ENCODE results near the gene ABCB4. TPM values are rescaled to one million over a fixed set of nuclear protein-coding genes. Genes with fewer than 3 reads are reported as not detected.

Gene ABCB4
- total RNA-seq, result under 0.01 and 0.32 TPM in 2 replicates

GRCh38 chr7:87475359-87476178 lies at the start of gene ABCB4:
TSS of gene ABCB4 (minus strand) at chr7:87475680. CDS start at chr7:87475465, 215 bp downstream.
- no peak for DNase-seq (ENCODE audit: low read depth)
- peak within 1 kb of the TSS; percentile 9 for H3K4me3 ChIP-seq (ENCODE audit: low read depth, low read length)
- TF ChIP-seq, protein P1, sequence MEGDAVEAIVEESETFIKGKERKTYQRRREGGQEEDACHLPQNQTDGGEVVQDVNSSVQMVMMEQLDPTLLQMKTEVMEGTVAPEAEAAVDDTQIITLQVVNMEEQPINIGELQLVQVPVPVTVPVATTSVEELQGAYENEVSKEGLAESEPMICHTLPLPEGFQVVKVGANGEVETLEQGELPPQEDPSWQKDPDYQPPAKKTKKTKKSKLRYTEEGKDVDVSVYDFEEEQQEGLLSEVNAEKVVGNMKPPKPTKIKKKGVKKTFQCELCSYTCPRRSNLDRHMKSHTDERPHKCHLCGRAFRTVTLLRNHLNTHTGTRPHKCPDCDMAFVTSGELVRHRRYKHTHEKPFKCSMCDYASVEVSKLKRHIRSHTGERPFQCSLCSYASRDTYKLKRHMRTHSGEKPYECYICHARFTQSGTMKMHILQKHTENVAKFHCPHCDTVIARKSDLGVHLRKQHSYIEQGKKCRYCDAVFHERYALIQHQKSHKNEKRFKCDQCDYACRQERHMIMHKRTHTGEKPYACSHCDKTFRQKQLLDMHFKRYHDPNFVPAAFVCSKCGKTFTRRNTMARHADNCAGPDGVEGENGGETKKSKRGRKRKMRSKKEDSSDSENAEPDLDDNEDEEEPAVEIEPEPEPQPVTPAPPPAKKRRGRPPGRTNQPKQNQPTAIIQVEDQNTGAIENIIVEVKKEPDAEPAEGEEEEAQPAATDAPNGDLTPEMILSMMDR (IDR thresholded peaks at IDR 0.05; ENCODE audit: insufficient read depth, low read depth, low read length), result no peak

DNA sequence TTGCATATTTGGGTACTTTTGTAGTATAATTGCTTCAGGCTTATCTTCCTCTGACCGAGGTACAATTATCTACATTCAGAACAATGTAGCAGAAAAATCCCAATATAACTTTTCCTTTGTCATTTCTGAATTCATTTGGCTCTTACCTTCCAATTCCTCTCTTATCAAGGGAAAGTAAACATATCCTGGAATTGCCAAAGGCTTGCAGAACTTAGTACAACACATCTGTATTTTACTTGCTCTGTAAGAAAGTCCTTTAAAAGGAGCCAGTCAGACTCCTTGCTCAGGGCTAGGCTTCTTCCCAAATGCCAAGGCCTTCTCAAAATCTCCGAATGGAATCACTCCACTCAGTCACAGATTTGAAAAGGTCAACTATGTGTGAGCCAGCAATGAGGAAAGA lies 43.3 kb upstream of the ABCB4 start:
- no peak for DNase-seq (ENCODE audit: low read depth)
- TF ChIP-seq, protein P1 (IDR thresholded peaks at IDR 0.05; ENCODE audit: insufficient read depth, low read depth, low read length), result no peak

DNA sequence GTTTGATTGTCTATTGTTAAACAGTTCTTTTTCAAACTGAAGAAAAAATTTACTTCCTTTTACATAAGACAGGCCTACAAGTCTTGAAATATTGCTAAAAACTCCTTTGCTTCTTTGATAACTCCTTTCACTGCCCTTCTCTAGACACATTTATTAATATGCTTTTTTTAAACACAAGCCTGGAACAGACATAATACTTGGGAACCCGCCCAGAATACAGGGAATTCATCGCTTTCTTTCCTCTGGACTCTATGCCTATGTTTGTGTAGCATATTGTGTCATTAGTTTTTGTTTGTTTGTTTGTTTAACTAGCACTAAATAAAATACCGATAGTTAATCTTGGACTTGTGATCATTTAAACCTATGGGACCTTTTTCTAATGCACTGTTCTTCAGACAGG lies 42.4 kb upstream of the ABCB4 start:
- H3K4me3 ChIP-seq (ENCODE audit: low read depth, low read length), result no peak overlapping the region
- TF ChIP-seq, protein P1 (IDR thresholded peaks at IDR 0.05; ENCODE audit: insufficient read depth, low read depth, low read length), result no peak
- DNase-seq (ENCODE audit: low read depth), result no peak

More for the DNA sequence above, 43.3 kb upstream of the ABCB4 start:
- no peak overlapping the region for H3K4me3 ChIP-seq (ENCODE audit: low read depth, low read length)

DNA sequence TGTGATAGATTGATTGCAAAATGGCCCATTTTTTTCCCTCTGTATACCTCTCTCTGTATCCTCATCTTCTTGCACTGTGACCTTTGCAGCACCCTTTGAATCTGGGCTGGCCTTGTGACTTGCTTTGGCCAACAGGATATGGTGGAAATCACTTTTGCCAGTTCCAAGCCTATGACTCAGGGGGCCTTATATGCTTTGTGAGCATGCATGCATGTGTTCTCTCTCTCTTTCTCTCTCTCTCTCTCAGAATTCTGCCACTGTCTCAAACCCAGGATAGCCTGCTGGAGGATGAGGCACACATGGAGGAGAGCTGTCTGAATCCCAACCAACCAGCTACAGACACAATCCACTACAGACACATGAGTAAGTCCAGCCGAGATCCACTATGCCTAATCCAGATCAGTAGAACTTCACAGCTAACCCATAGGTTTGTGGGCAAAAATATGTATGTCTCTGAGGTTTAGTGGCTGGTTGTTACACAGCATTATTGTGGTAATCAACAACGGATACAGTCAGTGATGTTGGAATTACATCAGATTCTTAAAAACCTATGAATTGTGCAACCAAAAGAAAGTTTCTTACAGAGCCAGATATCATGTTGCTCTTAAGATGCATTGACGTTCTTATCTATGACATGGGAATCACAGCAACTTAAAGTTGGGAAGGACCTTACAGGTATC lies 41.8 kb upstream of the ABCB4 start:
- no peak for DNase-seq (ENCODE audit: low read depth)
- H3K4me3 ChIP-seq (ENCODE audit: low read depth, low read length), result no peak overlapping the region

GRCh38 chr7:87513735-87514335 lies 38.4 kb upstream of the ABCB4 start:
- no peak for DNase-seq (ENCODE audit: low read depth)
- TF ChIP-seq, protein P1 (IDR thresholded peaks at IDR 0.05; ENCODE audit: insufficient read depth, low read depth, low read length), result no peak
- H3K4me3 ChIP-seq (ENCODE audit: low read depth, low read length), result no peak overlapping the region

More for the DNA sequence above, 41.8 kb upstream of the ABCB4 start:
- TF ChIP-seq, protein P1 (IDR thresholded peaks at IDR 0.05; ENCODE audit: insufficient read depth, low read depth, low read length), result no peak

DNA sequence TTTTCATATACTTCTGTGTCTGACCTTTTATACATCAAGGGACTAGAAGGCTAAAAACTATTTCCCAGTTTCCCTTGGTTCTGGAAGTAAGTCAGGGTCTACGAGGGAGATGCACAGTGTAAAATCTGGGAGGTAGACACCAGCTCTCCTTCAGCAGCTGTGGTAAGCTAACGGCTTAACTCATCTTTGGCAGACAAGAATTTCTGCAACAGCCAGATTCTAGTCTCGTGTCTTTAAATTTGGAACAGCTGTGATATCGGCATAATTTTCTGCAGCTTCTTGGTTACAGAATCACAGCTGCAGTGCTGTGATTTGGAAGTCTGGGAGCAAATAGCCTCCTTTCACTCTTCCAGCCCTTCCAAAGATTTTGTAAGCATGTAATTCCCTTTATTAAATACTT lies 37.4 kb upstream of the ABCB4 start:
- DNase-seq (ENCODE audit: low read depth), result no peak
- no peak overlapping the region for H3K4me3 ChIP-seq (ENCODE audit: low read depth, low read length)
- TF ChIP-seq, protein P1 (IDR thresholded peaks at IDR 0.05; ENCODE audit: insufficient read depth, low read depth, low read length), result no peak

Measured in fibroblast of villous mesenchyme (primary cell).